HG02943 (cell line): Measurements from ENCODE around the gene ZNF444.

Source experiments
- ATAC-seq: cut with Tn5 transposase; IDR thresholded peaks from one replicate; pipeline ENCODE4 v1.9.1; 2021; ENCODE audit warnings: mild to moderate bottlenecking, low read depth, moderate library complexity; ENCODE audit not compliant: unreplicated experiment

ZNF444 gene

GRCh38 chr19:56106993-56107392 lies 34.1 kb upstream of the ZNF444 start:
- ATAC-seq = no peak

- no peak for ATAC-seq
These were observed 33.3 kb upstream of the ZNF444 start for GRCh38 chr19:56107626-56108351.

- ATAC-seq = no peak
These were observed 32.5 kb upstream of the ZNF444 start for GRCh38 chr19:56108447-56109195.

- no peak for ATAC-seq
These were observed 31.9 kb upstream of the ZNF444 start for GRCh38 chr19:56109226-56109625.

GRCh38 chr19:56110515-56111448 lies 30.3 kb upstream of the ZNF444 start:
- no peak for ATAC-seq

GRCh38 chr19:56111601-56112312 lies 29.3 kb upstream of the ZNF444 start:
- peak; percentile 68 for ATAC-seq

GRCh38 chr19:56112313-56112709 lies 28.8 kb upstream of the ZNF444 start:
- no peak for ATAC-seq

- no peak for ATAC-seq
These were observed 27.9 kb upstream of the ZNF444 start for GRCh38 chr19:56113074-56113632.

- no peak for ATAC-seq
These were observed 26.9 kb upstream of the ZNF444 start for GRCh38 chr19:56114051-56114777.

GRCh38 chr19:56114778-56115110 lies 26.3 kb upstream of the ZNF444 start:
- ATAC-seq = no peak

GRCh38 chr19:56115490-56115889 lies 25.6 kb upstream of the ZNF444 start:
- no peak for ATAC-seq

- ATAC-seq = no peak
These were observed 24.5 kb upstream of the ZNF444 start for GRCh38 chr19:56116606-56117005.

GRCh38 chr19:56117376-56117884 lies 23.7 kb upstream of the ZNF444 start:
- ATAC-seq = no peak

GRCh38 chr19:56117889-56118288 lies 23.2 kb upstream of the ZNF444 start:
- ATAC-seq = no peak

GRCh38 chr19:56118666-56119581 lies 22.2 kb upstream of the ZNF444 start:
- ATAC-seq = no peak

- ATAC-seq = no peak
These were observed 21.5 kb upstream of the ZNF444 start for GRCh38 chr19:56119582-56119978.

GRCh38 chr19:56120002-56120370 lies 21.1 kb upstream of the ZNF444 start:
- no peak for ATAC-seq
